Osteoblast (primary cell): Measurements from ENCODE around the gene ZDHHC18. TPM values are rescaled to one million over a fixed set of nuclear protein-coding genes. Genes with fewer than 3 reads are reported as not detected.
"Not testable (repeated sequence)": the region's sequence is repeated elsewhere in the genome, so short reads cannot be mapped to it uniquely, and the experiment has no call there.

Experiments used
- DNase-seq: peaks from one replicate; pipeline ENCODE4 v3.0.0; 2011; ENCODE audit warnings: low spot score, mixed read lengths; ENCODE audit not compliant: insufficient read length; ENCODE audit errors: missing footprints
- H2AFZ ChIP-seq: 2 replicates; pipeline ENCODE4 v1.6.0; 2011; ENCODE audit warnings: mild to moderate bottlenecking, low read length
- H3K27ac ChIP-seq: 2 replicates; pipeline ENCODE4 v1.5.1; 2011; ENCODE audit warnings: mild to moderate bottlenecking, low read depth, low read length, moderate library complexity
- H3K27me3 ChIP-seq: 2 replicates; pipeline ENCODE4 v1.6.0; 2012; ENCODE audit warnings: mild to moderate bottlenecking, control low read depth, inconsistent platforms, low read length, moderate library complexity; ENCODE audit not compliant: insufficient read depth
- H3K36me3 ChIP-seq: 2 replicates; pipeline ENCODE4 v1.5.1; 2011; ENCODE audit warnings: mild to moderate bottlenecking, low read length, control low read depth, moderate library complexity; ENCODE audit not compliant: insufficient read depth
- H3K4me1 ChIP-seq: 2 replicates; pipeline ENCODE4 v1.5.1; 2011; ENCODE audit warnings: mild to moderate bottlenecking, low read length, control low read depth, moderate library complexity; ENCODE audit not compliant: insufficient read depth
- H3K4me2 ChIP-seq: 2 replicates; pipeline ENCODE4 v1.6.0; 2011; ENCODE audit warnings: mild to moderate bottlenecking, low read length; ENCODE audit not compliant: insufficient read depth
- H3K4me3 ChIP-seq: fragments of 200-600 bp; sonication (generic); 3 replicates; pipeline ENCODE4 v1.5.1; 2012; ENCODE audit warnings: mild to moderate bottlenecking, low read length, inconsistent platforms; ENCODE audit not compliant: insufficient read depth
- H3K79me2 ChIP-seq: 2 replicates; pipeline ENCODE4 v1.6.0; 2012; ENCODE audit warnings: mild to moderate bottlenecking, low read length, control low read depth, inconsistent platforms; ENCODE audit not compliant: insufficient read depth
- H3K9me3 ChIP-seq: 2 replicates; pipeline ENCODE4 v1.5.1; 2011; ENCODE audit warnings: low read depth, low read length, control low read depth
- H4K20me1 ChIP-seq: 2 replicates; pipeline ENCODE4 v1.6.0; 2012; ENCODE audit warnings: mild to moderate bottlenecking, low read length, control low read depth; ENCODE audit not compliant: insufficient read depth
- CTCF ChIP-seq: IDR thresholded peaks from 2 replicates; pipeline ENCODE4 v1.5.1; 2011; ENCODE audit warnings: mild to moderate bottlenecking, low read depth, low read length, moderate library complexity; ENCODE audit errors: extremely low read depth
- total RNA-seq: library from RNA; depleted of rRNA; stranded (reverse); fragments of >200 nt; gene quantifications from 2 replicates; pipeline ENCODE4 v1.2.3, GENCODE V29; 2012

ZDHHC18 gene
- total RNA-seq, 1 donor: 7.6 TPM

DNA sequence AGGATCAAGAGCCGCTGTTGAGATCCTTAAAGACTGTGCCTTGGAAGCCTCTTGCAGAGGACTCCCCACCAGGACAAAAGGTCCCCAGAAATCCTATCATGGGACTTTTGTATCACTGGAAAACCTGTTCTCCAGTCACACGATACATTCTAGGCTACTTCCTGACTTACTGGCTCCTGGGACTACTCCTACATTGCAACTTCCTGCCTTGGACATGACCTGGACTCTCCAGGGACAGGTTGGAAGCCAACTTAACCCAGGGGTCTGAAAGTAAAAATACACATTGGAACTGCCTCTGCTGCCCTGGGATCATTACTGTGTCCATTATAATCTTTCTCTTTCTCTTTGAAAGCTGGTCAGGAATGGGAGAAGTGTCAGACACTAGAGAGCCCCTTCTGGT is 28.9 kb upstream of the ZDHHC18 start:
- no peak for DNase-seq
- H3K9me3 ChIP-seq: no peaks in the 10 kb centered on the region
- no peak overlapping the region for H3K4me2 ChIP-seq

GRCh38 chr1:26799479-26800142 is 26.9 kb upstream of the ZDHHC18 start:
- Histone ChIP-seq H3K36me3 (peaks cover 16% of the 10 kb centered on the region), H3K4me1 (peaks cover 21% of the 10 kb centered on the region), H2AFZ (peak overlapping the region; percentile 37), H3K4me2 (peak overlapping the region; percentile 86), H4K20me1 (no peaks in the 10 kb centered on the region), H3K9me3 (no peaks in the 10 kb centered on the region), H3K27me3 (no peaks in the 10 kb centered on the region), H3K79me2 (no peaks in the 10 kb centered on the region), H3K4me3 (peak overlapping the region; percentile 52), H3K27ac (peak overlapping the region; percentile 80)
- DNase-seq: peak; percentile 95
- TF ChIP-seq CTCF: no peak

More for the DNA sequence above, 28.9 kb upstream of the ZDHHC18 start:
- H3K4me1 ChIP-seq: peaks cover 21% of the 10 kb centered on the region
- H3K4me3 ChIP-seq: no peak overlapping the region
- H3K27ac ChIP-seq: no peak overlapping the region
- H3K79me2 ChIP-seq: no peaks in the 10 kb centered on the region
- peaks cover 23% of the 10 kb centered on the region for H3K36me3 ChIP-seq
- H3K27me3 ChIP-seq: no peaks in the 10 kb centered on the region
- no peaks in the 10 kb centered on the region for H4K20me1 ChIP-seq
- no peak overlapping the region for H2AFZ ChIP-seq
- no peak for TF ChIP-seq CTCF

- H3K79me2 ChIP-seq, H3K27me3 ChIP-seq, H3K36me3 ChIP-seq, H3K9me3 ChIP-seq, H3K4me3 ChIP-seq, DNase-seq, H3K4me2 ChIP-seq, H4K20me1 ChIP-seq, H3K27ac ChIP-seq, H2AFZ ChIP-seq: not testable (repeated sequence)
- H3K4me1 ChIP-seq: peaks cover 23% of the 10 kb centered on the region
Observed at GRCh38 chr1:26803932-26804331, 22.6 kb upstream of the ZDHHC18 start.

GRCh38 chr1:26810105-26810504 is 16.4 kb upstream of the ZDHHC18 start:
- H3K4me2 ChIP-seq, H4K20me1 ChIP-seq, H3K27ac ChIP-seq, H3K4me1 ChIP-seq, H3K36me3 ChIP-seq, H3K9me3 ChIP-seq, H3K27me3 ChIP-seq, H3K79me2 ChIP-seq, H2AFZ ChIP-seq, H3K4me3 ChIP-seq: not testable (repeated sequence)
- peak; percentile 76 for TF ChIP-seq CTCF
- peak; percentile 91 for DNase-seq
